GM18526 (cell line): ENCODE data around the gene GOLGA3.

ENCODE experiments used
- POLR2A ChIP-seq: IDR thresholded peaks from 3 replicates; pipeline ENCODE4 v1.6.1; 2011; ENCODE audit not compliant: insufficient read length; ENCODE audit errors: extremely low read depth

GOLGA3 gene

DNA sequence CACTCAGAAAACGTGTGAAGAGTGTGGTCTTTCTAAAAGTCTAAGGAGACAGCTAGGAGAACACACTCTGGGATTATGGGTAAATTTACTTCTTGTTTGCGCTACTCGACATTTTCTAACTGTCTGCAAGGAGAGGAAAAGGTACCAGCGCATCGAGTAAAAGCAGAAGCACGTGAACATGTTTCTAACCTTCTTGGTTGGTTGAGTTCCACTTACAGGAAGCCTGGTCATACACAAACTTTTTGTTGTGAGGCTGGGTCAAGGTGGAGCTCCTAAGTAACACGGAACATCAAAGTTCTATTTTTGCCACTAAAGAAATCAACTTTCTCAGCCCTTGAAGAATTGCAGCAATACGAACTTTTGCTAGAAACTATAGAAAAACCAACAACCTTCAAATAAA, 87.0 kb downstream of the GOLGA3 start:
- TF ChIP-seq POLR2A, result no peak

DNA sequence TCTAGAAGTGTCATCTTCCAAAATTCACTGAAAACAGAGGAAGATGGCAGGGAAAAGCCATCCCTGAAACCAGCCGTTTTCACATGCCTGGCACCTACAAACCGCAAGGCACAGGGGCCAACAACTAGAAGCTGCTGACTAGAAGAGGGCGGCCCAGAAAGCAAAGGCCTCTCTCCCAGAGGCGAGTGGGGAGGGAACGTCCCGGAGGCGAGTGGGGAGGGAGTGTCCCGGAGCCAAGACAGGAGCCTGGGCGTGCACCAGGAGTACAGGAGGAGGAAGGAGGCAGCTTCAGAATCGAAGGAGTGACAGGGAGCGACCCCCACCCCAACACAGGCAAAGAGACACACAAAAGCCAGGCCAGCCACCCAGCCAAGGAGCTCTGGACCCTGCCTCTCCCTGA, 88.0 kb downstream of the GOLGA3 start:
- no peak for TF ChIP-seq POLR2A

GRCh38 chr12:132740313-132740646, 88.4 kb downstream of the GOLGA3 start:
- no peak for TF ChIP-seq POLR2A

GRCh38 chr12:132739600-132740312, 88.9 kb downstream of the GOLGA3 start:
- TF ChIP-seq POLR2A, result no peak

DNA sequence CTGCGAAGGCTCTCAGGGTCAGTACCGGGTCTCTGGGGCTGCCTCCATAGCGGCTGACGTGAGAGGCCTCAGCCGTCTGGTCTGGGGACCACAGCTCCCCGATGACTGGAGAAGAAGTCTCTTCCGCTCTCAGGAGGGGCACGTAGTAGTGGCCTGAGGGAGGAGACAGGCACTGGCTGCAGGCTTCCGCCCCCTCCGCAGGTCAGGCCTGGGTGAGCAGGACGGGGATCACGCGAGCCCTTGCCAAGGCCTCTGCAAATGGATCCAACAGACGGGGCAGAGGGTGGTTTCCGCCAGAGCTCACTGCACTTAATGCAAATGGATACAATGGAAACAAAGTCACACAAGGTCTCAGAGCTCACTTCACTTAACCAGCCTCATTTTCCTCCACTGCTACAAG, 91.8 kb downstream of the GOLGA3 start:
- no peak for TF ChIP-seq POLR2A

GRCh38 chr12:132736378-132736777, 92.3 kb downstream of the GOLGA3 start:
- no peak for TF ChIP-seq POLR2A

GRCh38 chr12:132735496-132735895, 93.2 kb downstream of the GOLGA3 start:
- TF ChIP-seq POLR2A, result no peak

DNA sequence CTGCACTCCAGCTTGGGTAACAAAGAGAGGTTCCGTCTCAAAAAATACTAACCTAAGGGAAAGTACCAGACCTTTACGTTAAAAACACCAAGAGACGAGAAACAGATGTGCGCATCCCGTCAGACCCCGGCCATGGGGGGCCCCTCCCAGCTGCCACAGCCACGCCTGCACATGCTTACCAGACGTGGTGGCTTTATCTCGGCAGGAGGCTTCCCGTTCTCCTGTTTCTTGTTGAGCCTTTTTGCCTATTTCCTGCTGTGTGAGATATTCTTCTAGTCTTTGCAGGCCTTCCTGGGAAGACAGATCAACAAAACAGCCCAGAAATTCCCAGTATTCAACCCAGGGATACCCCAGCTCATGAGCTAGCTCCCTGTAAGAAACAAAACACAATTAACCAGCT, 94.5 kb downstream of the GOLGA3 start:
- TF ChIP-seq POLR2A, result no peak

- no peak for TF ChIP-seq POLR2A
Observed at GRCh38 chr12:132731574-132731973, 97.1 kb downstream of the GOLGA3 start.

GRCh38 chr12:132730353-132730752, 98.3 kb downstream of the GOLGA3 start:
- no peak for TF ChIP-seq POLR2A

- no peak for TF ChIP-seq POLR2A
Observed at GRCh38 chr12:132729541-132730320, 98.9 kb downstream of the GOLGA3 start.

- TF ChIP-seq POLR2A, result no peak
Observed at GRCh38 chr12:132728502-132728901, 100.2 kb downstream of the GOLGA3 start.

- TF ChIP-seq POLR2A, result no peak
Observed at GRCh38 chr12:132727091-132727794, 101.4 kb downstream of the GOLGA3 start.

GRCh38 chr12:132726386-132726785, 102.3 kb downstream of the GOLGA3 start:
- no peak for TF ChIP-seq POLR2A

GRCh38 chr12:132724506-132725241, 104.0 kb downstream of the GOLGA3 start:
- no peak for TF ChIP-seq POLR2A
